Activated CD8-positive, alpha-beta memory T cell treated with anti-CD3 and anti-CD28 coated beads, Interleukin-2, amount 50 U/mL, for 1 hour (primary cell): ENCODE data around the gene CCDC30.
"Not testable (repeated sequence)": the region's sequence is repeated elsewhere in the genome, so short reads cannot be mapped to it uniquely, and the experiment has no call there.

Experiments used
- DNase-seq: peaks from one replicate; pipeline ENCODE4 v3.0.0-alpha.2; 2020; ENCODE audit errors: extremely low read depth

Gene CCDC30

GRCh38 chr1:42524330-42524729 lies 61.2 kb downstream of the CCDC30 start:
- DNase-seq = no peak

GRCh38 chr1:42529724-42530181 lies 66.7 kb downstream of the CCDC30 start:
- no peak for DNase-seq

GRCh38 chr1:42531043-42531442 lies 68.0 kb downstream of the CCDC30 start:
- DNase-seq = no peak

GRCh38 chr1:42533101-42533863 lies 70.2 kb downstream of the CCDC30 start:
- DNase-seq = no peak

GRCh38 chr1:42541104-42541503 lies 78.0 kb downstream of the CCDC30 start:
- DNase-seq = no peak

- no peak for DNase-seq
Observed at GRCh38 chr1:42551180-42551579, 88.1 kb downstream of the CCDC30 start.

- no peak for DNase-seq
Observed at GRCh38 chr1:42551590-42551989, 88.5 kb downstream of the CCDC30 start.

GRCh38 chr1:42552636-42553035 lies 89.5 kb downstream of the CCDC30 start:
- no peak for DNase-seq

GRCh38 chr1:42557230-42557851 lies 94.3 kb downstream of the CCDC30 start:
- DNase-seq = no peak

GRCh38 chr1:42567038-42567437 lies 104.0 kb downstream of the CCDC30 start:
- DNase-seq = no peak

GRCh38 chr1:42576935-42577334 lies 113.8 kb downstream of the CCDC30 start:
- no peak for DNase-seq

GRCh38 chr1:42586016-42586415 lies 122.9 kb downstream of the CCDC30 start:
- no peak for DNase-seq

GRCh38 chr1:42587753-42588152 lies 124.7 kb downstream of the CCDC30 start:
- DNase-seq = no peak

- no peak for DNase-seq
Observed at GRCh38 chr1:42592811-42593210, 129.7 kb downstream of the CCDC30 start.

- no peak for DNase-seq
Observed at GRCh38 chr1:42593486-42594100, 130.5 kb downstream of the CCDC30 start.

GRCh38 chr1:42601472-42601871 lies 138.4 kb downstream of the CCDC30 start:
- no peak for DNase-seq

GRCh38 chr1:42613803-42614131 lies 150.7 kb downstream of the CCDC30 start:
- no peak for DNase-seq

- no peak for DNase-seq
Observed at GRCh38 chr1:42618866-42619265, 155.8 kb downstream of the CCDC30 start.

- DNase-seq = no peak
Observed at GRCh38 chr1:42620307-42620706, 157.2 kb downstream of the CCDC30 start.

GRCh38 chr1:42621180-42621579 lies 158.1 kb downstream of the CCDC30 start:
- DNase-seq = not testable (repeated sequence)

- not testable (repeated sequence) for DNase-seq
Observed at GRCh38 chr1:42627205-42627604, 164.1 kb downstream of the CCDC30 start.

- DNase-seq = no peak
Observed at GRCh38 chr1:42639116-42639515, 176.0 kb downstream of the CCDC30 start.

- DNase-seq = no peak
Observed at GRCh38 chr1:42646056-42646455, 183.0 kb downstream of the CCDC30 start.
